HG03571 (cell line): Measurements from ENCODE around the gene C2CD4D.

Experiments
- ATAC-seq: cut with Tn5 transposase; IDR thresholded peaks from one replicate; pipeline ENCODE4 v1.9.1; 2021; ENCODE audit not compliant: unreplicated experiment

Gene C2CD4D

DNA sequence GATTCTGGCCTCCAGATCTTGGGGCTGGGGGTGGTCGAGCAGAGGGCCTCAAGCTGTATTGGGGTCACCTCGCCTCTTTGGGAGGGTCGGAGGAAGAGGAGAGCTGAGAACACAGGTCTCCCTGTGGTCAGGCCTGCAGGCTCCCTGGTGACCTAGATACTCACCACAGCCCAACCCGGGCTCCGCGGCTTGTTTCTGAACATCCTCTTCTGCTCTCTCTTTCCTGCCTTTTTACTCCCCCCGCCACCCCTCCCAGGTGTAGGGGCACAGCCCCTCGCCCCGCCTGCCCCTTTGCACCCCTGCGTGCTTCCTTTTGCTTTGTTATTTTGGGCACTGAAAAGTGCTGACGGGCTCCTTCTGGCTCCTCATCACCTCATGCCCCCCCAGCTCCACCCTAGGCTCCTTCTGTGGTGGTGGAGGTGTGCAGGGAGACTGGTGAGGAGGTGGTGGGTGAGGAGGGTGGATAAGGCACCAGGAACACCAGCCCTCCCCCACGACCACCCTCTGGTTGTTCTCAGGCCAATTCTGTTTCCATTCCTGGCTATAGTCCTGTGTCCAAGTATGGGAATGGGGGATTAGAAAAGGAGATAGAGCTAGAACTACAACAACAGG is 23.8 kb downstream of the C2CD4D start:
- no peak for ATAC-seq

DNA sequence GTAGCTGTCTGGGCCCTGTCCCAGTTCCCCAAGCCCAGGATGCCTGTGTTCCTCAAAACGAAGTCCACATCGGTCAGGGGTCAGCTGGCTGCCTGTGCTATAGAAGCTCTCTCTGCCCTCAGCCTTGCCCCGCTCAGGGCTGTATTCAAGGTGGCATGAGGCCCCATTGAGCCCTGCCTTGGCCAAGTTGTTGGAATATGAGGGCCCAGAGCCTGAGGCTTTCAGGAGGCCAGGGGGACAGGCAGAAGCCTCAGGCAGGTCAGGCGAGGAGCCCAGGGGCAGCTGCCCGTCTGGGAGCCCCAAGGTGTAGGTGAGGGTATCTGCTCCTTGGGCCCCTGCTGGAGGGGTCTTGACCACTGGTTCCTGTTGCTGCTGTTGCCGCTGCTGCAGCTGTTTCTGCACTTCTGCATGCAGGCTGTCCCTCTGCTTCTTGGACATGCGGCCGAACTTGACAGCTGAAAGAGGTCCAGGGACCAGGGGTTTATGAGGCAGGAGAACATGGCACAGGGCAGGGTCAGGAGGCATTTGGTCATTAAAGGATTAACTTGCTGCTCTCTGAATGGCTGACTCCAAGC is 24.6 kb downstream of the C2CD4D start:
- ATAC-seq = no peak

DNA sequence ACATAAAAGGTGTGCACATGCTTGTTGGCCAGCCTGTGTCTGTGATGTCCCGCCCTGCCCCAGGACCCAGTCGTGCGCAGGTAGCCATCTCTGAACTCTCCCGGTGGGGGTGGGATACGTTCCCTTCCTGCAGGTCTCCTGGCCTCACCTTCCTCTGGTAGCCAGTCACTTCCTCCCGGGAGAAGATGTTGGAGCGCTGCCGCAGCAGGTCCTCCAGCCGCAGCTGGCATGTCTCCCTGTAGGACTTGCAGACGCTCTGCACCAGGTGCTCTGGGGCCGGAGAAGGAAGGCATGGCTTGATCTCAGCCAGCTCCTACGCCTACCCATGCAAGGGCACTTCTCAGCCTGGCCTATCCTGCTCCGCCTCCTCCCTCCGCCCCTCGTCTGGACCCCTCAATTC is 25.2 kb downstream of the C2CD4D start:
- no peak for ATAC-seq

DNA sequence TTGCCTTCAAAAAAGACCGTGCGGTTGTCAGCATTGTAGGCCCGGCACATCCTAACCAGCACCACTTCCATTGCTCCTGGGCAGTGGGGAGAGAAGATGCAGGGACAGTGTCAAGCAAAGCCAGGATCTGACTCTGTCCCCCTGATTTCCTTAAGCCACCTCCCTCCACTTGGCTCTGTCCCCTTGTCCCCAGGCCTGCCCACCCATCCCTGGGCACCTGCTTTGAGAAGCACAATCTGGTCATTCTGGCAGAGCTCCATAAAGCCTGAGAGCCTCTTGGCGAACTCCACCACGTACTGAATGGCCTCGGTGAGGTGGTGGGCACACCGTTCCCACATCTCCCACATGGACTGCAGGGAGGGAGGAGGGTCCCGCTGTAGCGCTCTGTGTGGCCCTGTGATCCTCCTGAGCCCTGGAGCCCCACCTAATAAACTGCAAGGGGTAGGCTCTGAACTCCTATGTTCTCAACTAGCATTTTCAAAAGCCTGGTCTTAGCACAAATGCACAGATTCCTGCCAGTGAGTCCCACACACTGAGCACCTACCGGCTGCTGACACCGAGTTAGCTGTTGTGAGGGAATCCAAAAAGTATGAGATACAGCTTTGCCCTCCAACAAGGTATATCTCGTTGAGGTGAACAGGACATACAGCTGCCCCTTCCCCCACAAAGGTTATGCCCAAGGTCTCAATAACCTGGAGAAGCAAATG is 26.2 kb downstream of the C2CD4D start:
- ATAC-seq = no peak

DNA sequence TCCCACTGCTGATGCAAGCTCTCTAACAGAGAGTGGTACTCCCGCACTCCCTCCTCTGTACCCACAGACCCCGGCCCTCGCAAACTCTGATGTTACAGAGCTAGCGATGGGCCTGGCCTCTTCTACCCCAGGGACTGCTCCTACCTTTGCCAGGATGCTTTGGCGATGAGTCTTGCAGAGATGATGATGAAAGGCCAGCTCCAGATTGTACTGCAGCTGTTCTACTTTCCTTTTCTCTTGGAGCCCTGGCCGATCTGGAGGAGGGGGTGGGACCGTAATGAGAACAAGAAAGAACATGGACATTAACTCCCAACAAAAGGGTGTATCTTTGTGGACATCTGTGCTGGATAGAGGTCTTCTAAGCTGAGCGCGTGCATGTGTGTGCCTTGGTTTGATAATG is 28.4 kb downstream of the C2CD4D start:
- ATAC-seq = no peak

DNA sequence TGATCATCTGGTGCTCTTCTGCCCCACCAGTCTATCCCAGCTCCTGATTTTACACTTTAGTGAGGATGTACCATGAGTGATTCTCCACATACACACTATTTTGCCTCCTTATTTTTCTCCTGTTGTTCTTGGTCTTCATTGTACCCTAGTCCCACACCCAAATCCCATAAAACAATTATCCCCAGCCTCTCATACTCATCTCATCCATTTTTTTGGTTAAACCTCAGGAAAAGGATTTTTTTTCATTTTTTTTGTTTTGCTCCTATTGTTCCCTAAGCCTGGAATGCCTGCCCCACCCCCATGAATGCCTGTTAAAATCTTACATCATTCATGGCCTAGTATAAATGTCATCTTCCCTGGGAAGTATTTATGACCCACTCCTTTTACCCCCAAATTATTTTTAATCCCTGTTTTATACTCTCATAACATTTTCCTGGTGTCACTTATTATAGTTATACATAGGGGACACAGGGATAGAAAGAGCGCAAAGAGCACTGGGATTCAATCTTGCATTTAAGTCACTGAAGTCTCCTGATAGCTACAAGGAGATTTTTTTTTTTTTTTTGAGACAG is 29.5 kb downstream of the C2CD4D start:
- ATAC-seq = no peak

DNA sequence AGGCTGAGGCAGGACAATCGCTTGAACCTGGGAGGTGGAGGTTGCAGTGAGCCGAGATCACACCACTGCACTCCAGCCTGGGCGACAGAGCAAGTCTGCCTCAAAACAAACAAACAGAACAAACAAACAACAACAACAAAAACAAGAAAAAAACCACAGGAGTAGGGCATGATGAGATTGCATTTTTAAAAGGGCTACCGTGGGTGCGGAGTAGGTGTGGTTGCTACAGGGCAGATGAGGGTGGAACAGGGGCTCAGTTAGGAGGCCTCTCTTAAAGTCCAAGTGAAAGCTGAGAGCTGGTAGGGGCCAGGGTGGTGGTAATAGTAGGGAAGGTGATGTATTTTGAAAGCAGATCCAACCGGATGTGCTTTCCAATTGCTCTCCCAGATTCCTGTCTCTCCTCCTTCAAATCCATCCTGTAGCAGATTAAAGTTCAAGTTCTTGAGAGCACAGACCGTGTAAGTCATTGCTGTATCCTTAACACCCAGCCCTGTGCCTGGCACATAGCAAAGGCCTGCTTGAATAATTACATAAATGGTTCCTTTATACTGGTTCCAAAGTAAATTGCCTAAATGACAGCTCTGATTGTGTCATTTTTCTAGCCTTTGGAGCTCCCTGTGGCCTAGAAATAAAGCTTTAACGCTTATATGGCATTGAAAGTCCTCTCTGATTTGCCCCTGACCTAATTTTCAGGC is 30.2 kb downstream of the C2CD4D start:
- ATAC-seq = no peak

DNA sequence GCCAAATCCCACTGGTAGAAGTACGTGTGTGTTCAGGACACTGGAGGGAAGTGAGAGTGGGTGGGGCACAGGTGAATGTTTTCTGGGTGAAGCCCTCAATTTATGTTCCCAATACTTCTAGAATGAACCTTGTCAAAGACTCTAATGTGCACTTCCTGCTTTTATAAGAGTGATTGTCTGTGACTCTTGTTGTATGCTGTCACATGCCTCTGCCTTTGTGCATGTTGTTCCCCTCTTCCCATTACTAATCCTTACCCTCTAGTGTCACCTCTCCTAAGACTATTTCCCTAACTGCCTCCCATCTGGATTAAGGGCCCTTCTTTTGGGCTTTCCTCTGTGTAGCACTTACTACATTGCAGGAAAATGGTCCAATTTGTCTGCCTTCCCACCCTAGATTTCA is 31.9 kb downstream of the C2CD4D start:
- ATAC-seq = no peak

DNA sequence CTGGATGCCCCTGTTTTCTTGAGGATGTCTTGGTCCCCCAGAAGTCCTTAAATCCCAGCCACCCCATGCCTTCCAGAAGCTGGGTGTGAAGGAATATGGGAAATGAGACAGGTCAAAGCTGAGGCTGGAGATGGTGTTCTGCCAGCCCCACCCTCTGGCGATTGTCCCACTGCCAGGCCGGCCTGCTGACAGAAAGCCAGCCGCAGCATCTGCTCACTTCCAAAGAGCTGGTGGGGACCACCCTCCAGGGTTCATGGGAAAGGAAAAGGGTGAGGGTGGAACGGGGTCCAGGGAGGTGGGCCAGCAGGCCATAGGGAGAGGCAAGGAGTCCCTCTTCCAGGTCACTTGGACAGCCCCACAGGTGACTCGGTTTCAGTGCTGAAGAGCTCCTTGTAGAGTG is 32.5 kb downstream of the C2CD4D start:
- no peak for ATAC-seq

DNA sequence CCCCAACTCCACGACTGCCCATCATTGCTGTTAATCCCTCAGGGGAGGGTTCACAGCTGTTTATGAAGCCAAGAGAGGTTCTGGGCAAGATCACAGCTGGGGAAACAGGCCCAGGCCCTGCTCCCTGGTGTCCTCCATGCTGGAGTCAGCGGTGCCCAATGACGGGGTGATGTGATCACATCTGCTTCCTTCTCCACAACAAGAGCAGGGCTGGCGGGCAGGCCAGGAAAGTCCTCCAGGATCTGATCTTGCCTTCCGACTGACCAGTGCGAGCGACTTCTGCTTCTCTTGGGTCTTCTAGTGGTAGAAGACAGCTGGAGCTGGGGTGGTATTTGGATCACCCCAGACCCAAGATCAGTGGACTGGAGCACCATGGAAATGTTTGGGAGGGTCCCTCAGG is 33.5 kb downstream of the C2CD4D start:
- no peak for ATAC-seq

DNA sequence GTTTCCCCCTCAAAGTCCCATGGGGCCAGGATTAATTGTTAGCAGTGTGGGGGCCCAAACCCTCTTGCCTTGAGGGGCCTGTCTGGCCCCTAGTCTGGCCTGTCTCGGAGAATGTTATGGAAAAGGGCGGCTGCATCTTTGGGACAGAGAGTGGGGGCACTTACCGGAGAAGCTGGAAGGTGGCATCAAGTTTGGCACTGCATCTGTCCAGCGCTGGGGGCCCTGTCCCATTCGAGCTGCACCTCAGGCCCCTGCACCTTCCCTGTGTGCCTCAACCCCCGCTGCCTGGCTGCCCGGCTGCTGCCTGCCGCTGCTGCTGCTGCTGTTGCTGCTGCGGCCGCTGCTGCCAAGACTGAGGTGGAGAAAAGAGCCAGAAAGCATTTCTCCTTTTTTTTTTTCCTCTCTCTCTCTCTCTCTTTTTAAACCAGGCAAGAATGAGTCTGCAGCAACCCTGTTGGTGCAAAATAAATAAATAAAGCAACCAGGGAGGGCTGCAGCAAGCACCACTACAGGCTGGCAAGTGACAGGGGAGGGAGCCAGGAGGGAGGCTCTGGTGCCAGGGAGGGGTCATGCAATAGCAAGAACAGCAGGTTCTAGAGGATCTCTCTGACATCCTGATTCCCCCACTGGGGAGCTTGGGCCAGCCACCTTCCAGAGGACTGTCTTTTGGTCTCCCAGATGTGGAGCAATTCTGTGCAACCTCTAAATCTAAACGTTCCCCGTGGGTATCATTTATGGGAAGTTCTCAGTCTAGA is 34.4 kb downstream of the C2CD4D start, which contains the start of gene LINGO4:
LINGO4 (minus strand) TSS at position 354 of the 755 bp plus-strand sequence. CDS start 2,715 bp downstream, outside the sequence.
- ATAC-seq = no peak

DNA sequence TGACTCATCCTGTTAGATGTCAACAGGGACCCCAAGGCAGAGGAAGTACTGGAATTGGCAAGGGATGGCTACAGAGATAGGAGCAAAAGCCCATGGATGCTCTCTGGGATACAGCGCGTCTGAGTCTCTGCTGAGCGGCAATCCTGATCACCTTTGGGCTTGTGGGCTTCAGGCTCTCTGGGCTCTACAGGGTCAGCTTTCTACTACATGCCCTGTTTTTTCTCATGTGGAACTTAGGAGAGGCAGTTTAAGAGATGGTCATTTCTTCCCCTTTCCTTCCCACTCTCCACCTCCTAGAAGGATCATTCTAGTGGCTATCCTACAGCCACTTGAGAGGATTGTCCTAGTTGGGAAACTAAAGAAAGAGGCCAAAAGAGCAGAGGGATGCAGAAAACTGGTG is 35.7 kb downstream of the C2CD4D start:
- no peak for ATAC-seq

DNA sequence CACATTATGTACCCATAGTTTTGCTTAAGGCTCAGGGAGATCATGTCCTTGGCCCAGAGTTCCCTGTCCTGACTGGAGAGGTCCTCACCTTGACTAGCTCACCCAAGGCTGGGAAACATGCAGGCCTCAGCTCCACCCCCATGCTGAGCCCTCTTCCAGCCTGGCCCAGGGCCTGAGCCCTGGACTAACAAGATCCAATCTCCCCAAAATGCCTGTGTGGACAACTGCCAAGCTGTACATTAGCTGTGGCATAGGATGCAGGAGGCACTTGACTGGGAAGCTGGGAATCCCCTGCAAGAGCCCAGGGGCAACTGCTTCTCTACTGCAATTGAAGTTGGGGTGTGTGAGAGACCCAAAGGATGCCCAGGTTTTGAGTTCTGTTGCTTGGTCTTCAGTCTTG is 36.5 kb downstream of the C2CD4D start:
- ATAC-seq = no peak

DNA sequence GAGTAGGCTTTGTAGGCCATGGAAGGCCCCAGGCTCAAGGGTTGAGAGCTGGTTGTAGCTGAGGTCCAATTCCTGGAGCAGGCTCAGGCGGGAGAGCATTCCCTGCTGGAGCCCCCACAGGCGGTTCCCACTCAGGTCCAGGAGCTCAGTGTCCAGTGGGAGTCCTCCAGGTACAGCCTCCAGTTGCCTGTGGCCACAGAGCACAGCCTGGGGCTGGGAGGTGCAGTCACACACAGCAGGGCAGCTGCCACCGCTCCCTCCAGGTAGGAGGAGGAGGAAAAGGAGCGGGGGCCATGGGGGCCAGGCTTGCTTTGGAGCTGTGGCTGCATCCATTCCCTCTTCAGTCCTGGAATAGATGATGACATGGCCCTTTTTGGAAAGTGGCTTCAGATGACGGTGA is 37.2 kb downstream of the C2CD4D start:
- no peak for ATAC-seq

DNA sequence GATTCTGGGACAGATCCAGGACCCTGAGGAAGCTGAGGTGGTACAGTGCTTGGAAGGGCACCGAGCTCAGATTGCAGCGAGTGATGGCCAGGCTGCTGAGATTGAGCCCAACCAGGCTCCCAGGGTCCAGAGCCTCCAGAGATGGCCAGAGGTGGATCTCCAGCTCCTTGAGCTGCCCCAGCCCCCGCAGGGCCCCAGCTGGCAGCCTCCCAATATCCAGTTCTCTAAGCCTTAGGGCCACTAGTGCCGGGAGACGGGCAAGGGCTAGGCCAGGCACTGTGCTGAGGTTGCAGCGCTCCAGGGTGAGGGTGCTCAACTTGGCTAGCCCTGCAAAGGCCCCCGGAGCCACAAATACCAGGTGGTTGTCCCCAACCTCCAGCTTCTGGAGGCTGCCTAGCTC is 37.8 kb downstream of the C2CD4D start:
- no peak for ATAC-seq

DNA sequence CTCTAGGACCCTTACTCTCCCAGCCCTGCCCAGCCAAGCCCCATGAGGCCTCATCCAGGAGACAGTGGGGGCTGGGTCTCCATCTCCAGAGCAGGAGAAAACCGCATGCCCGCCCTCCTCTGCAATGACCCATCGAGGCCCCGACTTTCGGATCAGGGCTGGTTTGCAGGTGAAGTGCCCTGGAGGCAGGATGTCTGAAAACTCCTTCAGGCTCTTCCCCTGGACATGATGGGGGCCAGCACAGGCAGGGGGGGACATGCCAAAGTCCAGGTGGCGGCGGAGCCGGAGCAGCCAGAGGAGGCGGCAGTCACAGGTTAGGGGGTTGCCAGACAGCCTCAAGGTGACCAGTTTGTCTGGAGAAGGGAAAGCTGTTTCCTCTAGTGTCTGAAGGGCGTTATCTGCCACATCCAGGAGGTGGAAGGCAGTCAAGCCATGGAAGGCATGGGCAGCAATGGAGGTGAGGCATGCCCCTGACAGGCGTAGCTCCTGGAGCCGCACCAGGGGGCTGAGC is 38.3 kb downstream of the C2CD4D start:
- ATAC-seq = no peak

DNA sequence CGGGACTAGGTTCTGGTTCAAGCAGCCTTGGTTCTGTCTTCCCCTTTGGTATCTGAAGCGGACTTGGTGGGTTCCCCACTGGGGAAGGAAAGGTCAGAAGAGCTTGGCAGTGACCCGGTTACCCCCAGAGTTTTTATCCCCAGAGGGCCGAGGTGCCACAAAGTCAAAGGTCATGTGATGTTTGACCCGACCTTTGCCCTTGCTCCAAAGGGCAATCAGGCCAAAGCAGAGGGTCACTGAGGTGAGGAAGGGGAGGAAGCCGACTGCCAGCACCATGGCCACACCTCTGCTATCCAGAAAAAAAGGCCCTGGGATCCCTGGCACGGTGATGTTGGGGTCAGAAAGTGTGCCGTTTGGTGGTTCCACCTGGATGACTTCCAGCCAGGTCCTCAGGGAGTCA is 38.8 kb downstream of the C2CD4D start:
- no peak for ATAC-seq

DNA sequence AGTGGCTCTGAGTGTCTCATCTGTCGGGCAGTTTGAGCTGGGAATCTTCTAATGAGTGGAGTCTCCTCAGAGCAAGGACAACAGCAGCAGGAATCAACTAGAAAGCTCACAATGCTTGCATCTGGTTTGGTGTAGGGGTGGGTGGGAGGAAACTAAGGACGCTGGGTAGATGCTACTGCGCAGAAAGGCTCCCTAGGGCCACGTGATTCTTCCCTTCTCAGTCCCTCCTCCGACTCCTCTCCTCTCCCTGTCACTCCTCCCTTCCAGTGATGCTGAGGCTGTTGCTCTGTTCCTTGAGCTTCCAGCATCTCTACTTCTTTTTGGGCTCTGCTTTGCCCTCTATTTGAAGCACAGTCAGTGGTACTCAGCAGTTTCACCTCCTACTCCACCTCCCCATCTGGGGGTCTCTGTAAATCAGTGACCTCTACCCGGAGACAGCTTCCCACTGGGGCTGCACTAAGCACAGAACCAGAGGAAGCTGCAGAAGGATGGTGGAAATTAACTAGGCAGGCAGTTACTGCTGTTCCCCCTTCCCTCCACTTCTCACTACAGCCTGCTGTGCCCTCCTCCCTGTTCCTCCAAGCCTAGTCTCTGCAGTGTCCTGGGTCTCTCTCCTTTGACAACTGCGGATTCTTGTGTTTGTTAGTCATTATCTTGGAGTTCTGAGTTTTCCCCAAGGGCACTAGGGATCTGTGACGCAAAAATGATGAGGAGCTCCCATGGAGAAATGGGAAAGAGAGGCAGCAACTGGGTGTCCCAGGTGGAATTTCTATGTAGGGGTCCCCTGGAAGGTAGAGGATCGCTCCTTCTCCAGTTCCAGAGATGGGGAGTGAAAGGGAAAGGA is 40.2 kb downstream of the C2CD4D start:
- no peak for ATAC-seq

DNA sequence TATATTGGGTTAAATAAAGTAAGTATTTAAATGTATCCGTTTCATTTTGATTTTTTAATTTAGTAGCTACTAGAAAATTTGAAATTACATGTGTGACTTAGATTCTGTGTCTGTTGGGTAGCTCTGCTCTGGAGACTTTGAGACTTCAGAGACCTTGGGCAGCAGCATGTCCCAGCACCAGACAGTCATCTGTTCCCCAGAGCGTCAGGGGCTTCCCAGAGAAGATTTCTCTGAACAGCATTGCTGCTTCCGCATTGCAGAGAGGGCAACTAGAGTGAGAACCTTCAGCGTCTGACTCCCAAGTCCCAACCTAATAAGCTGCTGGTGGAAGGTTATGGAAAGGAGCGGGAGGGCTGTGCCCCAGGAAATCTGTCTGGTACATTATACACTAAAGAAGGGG is 41.0 kb downstream of the C2CD4D start:
- ATAC-seq = no peak
